PFSK-1 (cell line): ENCODE results near the gene PPARG.

Source experiments
- POLR2AphosphoS5 ChIP-seq: IDR thresholded peaks from 2 replicates; pipeline ENCODE4 v1.6.1; 2012; ENCODE audit warnings: low read depth, mild to moderate bottlenecking, control low read depth, low read length, moderate library complexity
- SIN3A ChIP-seq: IDR thresholded peaks from 2 replicates; pipeline ENCODE4 v1.6.1; 2012; ENCODE audit warnings: mild to moderate bottlenecking, low read length, moderate library complexity, borderline replicate concordance; ENCODE audit not compliant: insufficient read depth

- TF ChIP-seq POLR2AphosphoS5, result no peak
- no peak for TF ChIP-seq SIN3A
These were observed 158.2 kb downstream of the PPARG start for GRCh38 chr3:12447075-12447474.
